Cardiac septum (tissue), 1 donor: ENCODE data around the gene ANGPTL4. TPM values are rescaled to one million over a fixed set of nuclear protein-coding genes. Genes with fewer than 3 reads are reported as not detected.
"Not testable (repeated sequence)": the region's sequence is repeated elsewhere in the genome, so short reads cannot be mapped to it uniquely, and the experiment has no call there.

ENCODE experiments used
- DNase-seq: peaks from one replicate; pipeline ENCODE4 v3.0.0-alpha.2; 2020; ENCODE audit warnings: low spot score
- intact Hi-C: fragments of 100-400 bp; cut with DNase I; formaldehyde crosslinking; loops from one replicate; pipeline ENCODE4 v1.14.0; 2022
- microRNA-seq: library from miRNA; unstranded; fragments of <30 nt; microRNA quantifications from one replicate; pipeline ENCODE4 v1.2.0, GENCODE V29; 2020
- total RNA-seq: library from RNA; stranded (reverse); fragmentation: NEBNext Ultra II Directional; extraction: Animal tissue kit (Norgen Biotek cat#: 25700); gene quantifications from one replicate; pipeline ENCODE4 v1.2.1, GENCODE V29; 2021
- donor health status: DM: no; HTN: no; CAD: no.

Gene ANGPTL4
- total RNA-seq, 1 donor from 2014 or later = 4.1 TPM

GRCh38 chr19:8398311-8398771, 34.4 kb downstream of the ANGPTL4 start:
- intact Hi-C loops = no loop called here
- no peak for DNase-seq

DNA sequence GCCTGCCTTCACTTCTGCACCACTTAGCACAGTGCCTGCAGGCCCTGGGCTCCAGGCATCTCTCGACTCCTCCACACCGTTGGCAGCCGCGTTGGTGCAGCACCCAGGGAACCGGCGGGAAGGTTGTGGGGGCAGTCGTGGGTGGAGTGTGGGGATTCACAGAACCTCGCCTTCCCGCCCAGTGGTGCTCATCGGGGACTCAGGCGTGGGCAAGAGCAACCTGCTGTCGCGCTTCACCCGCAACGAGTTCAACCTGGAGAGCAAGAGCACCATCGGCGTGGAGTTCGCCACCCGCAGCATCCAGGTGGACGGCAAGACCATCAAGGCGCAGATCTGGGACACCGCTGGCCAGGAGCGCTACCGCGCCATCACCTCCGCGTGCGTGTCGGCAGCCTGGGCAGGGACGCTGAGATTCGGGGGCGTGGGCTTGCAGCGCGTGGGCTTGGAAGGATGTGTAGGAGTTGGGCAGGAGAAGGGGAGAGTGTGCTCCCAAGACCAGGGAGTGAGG, 35.8 kb downstream of the ANGPTL4 start:
- no peak for DNase-seq
- intact Hi-C loops = no loop called here

DNA sequence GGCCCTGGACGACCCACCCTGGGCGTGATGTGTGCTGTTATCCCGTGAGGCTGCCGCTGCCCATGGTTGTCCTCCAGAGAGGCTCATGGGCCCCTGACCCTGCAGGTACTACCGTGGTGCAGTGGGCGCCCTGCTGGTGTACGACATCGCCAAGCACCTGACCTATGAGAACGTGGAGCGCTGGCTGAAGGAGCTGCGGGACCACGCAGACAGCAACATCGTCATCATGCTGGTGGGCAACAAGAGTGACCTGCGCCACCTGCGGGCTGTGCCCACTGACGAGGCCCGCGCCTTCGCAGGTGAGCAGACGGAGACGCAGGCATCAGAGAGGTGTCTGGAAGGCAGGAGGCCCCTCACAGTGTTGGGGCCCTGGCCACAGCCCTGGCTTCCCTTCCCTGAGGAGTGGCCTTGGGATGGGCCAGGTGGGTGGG, 38.0 kb downstream of the ANGPTL4 start:
- intact Hi-C loops = no loop called here
- no peak for DNase-seq

DNA sequence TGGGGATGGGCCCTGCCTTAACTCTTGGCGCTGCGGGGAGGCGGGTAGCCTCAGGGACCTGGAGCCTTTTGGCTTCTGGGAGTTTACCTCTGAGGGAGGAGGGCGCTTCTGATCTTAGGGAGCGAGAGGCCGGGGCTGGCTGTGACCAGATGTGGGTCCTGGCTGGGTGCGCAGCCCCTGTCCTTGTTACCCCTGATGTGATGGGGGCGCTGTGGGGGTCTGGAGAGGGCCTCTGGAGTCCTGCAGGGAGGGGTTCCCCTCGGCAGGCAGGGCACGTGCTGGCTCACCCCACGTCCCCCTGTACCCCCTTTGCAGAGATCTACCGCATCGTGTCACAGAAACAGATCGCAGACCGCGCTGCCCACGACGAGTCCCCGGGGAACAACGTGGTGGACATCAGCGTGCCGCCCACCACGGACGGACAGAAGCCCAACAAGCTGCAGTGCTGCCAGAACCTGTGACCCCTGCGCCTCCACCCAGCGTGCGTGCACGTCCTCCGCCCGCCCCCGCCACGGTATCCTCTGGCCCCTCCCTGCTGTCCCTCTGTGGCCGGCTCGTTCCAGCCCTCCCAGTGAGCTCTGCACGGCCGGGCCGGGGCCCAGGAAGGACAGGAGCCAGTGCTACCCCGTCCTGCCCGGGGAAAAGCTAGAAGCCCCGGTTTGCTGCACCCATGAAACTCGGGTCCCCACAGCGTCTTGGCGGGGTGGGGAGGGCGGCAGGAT, 39.3 kb downstream of the ANGPTL4 start:
- DNase-seq = no peak
- intact Hi-C loops = no loop called here

DNA sequence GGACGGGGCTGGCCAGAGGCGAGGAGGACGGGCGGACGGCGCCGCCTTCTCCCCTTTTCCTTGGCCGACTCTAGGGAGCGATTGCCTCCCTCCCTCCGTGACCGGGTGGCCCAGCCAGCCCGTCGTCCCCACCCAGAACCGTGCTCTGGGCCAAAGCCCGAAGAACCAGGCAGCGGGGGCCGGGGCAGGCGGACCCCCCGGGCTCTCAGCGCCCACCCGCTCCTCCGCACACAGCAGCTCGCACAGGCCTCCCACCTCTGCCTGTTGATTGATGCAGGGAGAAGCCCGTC, 39.8 kb downstream of the ANGPTL4 start:
- no peak for DNase-seq
- intact Hi-C loops = no loop called here

GRCh38 chr19:8404391-8405151, 40.6 kb downstream of the ANGPTL4 start:
- intact Hi-C loops = no loop called here
- DNase-seq = no peak

- intact Hi-C loops = loop anchor here (5.0 kb wide), 2 partner anchors 37 to 97 kb away; no protein-coding TSS in a partner anchor
- DNase-seq = not testable (repeated sequence)
Measured at GRCh38 chr19:8410718-8411117, 46.8 kb downstream of the ANGPTL4 start.

DNA sequence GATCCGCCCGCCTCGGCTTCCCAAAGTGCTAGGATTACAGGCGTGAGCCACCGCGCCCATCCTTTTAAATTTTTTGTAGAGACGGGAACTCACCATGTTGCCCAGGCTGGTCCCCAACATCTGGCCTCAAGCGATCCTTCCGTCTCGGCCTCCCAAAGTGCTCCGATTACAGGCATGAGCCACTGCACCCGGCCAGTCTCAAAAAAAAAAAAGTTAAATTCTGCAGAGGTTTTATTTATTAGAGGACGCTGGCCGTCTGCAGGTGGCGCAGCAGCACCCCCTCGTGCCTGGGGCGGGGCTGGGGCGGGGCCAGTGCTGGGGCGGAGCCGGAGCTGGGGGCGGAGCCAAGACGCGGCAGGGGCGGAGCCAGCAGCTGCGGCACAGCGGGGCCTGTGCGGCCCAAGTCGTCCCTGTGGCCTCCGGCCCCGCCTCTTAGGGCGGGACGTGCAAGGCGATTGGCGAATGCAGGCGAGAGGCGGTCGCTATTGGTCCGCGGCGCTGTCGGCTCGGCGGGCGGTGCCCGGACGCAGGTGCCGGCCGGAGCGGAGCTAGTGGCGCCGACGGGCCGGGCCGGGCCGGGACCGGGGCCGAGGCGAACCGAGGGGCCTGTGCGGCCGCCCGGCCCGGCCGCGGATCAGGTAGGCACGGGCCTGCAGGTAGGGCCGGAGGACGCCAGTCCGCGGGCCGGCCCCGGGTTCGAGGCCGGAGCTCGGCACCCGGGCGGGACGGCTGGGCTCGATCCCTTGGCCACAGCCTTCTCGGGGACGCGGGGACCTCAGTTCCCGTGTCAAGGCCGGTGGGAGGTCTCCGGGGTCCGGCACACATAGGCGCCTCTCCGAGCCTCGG, 49.1 kb downstream of the ANGPTL4 start, which contains the start of gene MARCHF2:
Gene MARCHF2 (plus strand): TSS at position 523 of the 846 bp plus-strand sequence. CDS start 8,536 bp downstream, outside the sequence.
- intact Hi-C loops = loop anchor here (5.0 kb wide), 2 partner anchors 34 to 94 kb away; no protein-coding TSS in a partner anchor
- DNase-seq = peak; percentile 99

DNA sequence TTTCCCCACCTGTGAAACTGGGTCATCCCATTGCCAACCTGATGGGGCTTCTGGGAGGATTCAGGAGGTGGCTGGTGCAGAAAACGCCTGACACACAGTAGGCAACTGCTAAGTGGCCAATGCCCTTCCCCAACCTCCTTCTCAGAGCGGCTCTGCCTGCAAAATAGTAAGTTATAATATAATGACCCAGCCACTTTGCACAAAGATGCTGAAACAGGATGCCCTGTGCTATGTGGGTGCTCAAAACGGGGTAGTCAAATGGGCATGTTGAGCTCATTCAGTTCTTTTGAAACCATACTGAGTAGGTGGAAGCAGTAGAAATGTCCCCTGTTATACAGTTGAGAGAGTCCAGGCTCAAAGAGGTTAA, 49.7 kb downstream of the ANGPTL4 start:
- no peak for DNase-seq
- intact Hi-C loops = loop anchor here (5.0 kb wide), 2 partner anchors 34 to 94 kb away; no protein-coding TSS in a partner anchor

DNA sequence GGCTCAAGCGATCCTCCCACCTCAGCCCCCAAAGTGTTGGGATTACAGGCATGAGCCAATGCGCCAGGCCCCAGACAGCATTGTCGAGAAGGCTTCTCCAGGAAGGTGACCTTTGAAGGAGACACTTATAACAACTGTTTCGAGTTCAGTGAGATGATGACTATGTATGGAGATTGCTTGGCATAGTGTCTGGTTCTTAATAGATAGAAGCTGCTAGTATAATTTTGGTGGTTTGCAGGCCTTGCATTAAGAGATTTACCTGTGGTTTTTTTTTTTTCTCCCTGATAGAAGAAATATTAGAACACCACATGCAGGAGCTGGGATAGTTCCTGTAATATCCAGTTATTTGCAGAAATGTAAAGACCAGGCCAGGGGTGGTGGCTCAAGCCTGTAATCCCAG, 52.8 kb downstream of the ANGPTL4 start:
- intact Hi-C loops = no loop called here

DNA sequence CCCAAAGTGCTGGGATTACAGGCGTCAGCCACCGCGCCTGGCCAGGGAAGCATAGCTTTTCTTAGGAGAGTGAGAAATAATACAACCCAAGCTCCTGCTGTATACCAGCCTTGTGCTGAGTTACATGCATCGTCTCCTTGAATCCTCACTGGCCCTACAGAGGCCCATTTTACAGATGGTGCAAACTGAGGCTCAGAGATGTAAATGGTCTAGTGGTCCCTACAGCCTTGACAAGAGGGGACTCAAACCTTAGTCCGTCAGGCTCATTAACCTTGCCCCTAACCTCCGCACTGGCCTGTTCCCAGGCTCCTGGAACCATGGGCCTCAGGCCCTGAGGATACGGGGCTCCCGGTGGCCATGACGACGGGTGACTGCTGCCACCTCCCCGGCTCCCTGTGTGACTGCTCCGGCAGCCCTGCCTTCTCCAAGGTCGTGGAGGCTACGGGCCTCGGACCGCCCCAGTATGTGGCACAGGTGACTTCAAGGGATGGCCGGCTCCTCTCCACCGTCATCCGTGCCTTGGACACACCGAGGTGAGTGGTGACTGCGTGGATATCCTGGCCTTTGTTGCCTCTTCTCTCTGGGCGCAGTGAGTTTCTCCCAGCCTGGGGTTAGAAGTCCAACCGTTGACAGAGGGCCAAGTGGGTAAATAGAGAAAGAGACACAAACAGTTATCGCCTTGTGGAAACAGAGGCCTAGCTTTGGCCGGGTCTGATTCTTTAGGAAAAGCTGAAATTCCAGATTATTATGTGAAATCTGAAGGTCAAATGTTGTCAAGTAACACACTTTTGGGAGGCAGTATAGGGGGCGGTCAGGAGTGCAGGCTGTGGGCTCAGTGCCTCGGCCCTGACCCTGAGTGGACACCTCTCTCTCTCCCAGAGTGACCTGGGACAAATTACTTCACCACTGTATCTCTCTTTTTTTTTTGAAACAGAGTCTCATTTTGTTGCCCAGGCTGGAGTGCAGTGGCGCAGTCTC, 57.8 kb downstream of the ANGPTL4 start:
- intact Hi-C loops = no loop called here

More for the DNA sequence above, 52.8 kb downstream of the ANGPTL4 start:
- DNase-seq = no peak

DNA sequence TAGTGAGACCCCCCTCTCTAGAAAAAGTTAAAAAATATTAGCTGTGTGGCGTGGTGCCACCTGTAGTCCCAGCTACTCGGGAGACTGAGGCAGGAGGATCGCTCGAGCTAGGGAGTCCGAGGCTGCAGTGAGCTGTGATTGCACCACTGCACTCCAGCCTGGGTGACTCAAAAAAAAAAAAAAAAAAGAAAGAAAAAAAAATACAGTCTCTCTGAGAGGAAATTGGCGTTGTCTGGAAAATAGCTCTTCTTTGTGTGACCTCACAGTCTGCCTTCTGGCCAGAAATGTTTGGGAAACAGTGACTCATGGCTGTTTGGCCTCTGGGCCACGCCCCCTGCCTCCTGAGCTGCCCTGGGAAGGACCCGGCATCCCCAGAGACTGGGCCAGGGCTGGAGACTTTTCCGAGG, 59.9 kb downstream of the ANGPTL4 start:
- intact Hi-C loops = no loop called here
- peak; percentile 90 for DNase-seq

More for the DNA sequence above, 57.8 kb downstream of the ANGPTL4 start:
- no peak for DNase-seq

Small RNAs within 50 kb of the gene (microRNA-seq; reads per million reads assigned to microRNA genes)
- gene MIR4999 = 6.2 reads per million, percentile 13 among the genes with 10 or more reads in this experiment

Other genes with a start within 250 kb of the ANGPTL4 start
- gene FBN3, start 214.6 kb upstream of the ANGPTL4 start, total RNA-seq = not detected
- gene CERS4, start 154.8 kb upstream of the ANGPTL4 start, total RNA-seq = 24.1 TPM
- 15.8 TPM for gene CD320, start 55.8 kb upstream of the ANGPTL4 start, total RNA-seq
- 94.0 TPM for gene NDUFA7, start 42.8 kb upstream of the ANGPTL4 start, total RNA-seq
- 669 TPM for gene RPS28, start 42.7 kb upstream of the ANGPTL4 start, total RNA-seq
- gene KANK3, start 20.9 kb upstream of the ANGPTL4 start, total RNA-seq = 13.1 TPM
- 132 TPM for gene RAB11B, start 26.2 kb downstream of the ANGPTL4 start, total RNA-seq
- gene MARCHF2, start 49.1 kb downstream of the ANGPTL4 start, total RNA-seq = 84.3 TPM
- 102 TPM for gene HNRNPM, start 80.8 kb downstream of the ANGPTL4 start, total RNA-seq
- gene PRAM1, start 138.5 kb downstream of the ANGPTL4 start, total RNA-seq = 0.62 TPM
- 20.2 TPM for gene ZNF414, start 150.0 kb downstream of the ANGPTL4 start, total RNA-seq
- gene MYO1F, start 213.3 kb downstream of the ANGPTL4 start, total RNA-seq = 9.0 TPM
- gene ADAMTS10, start 246.6 kb downstream of the ANGPTL4 start, total RNA-seq = 15.0 TPM